Stimulated activated naive CD8-positive, alpha-beta T cell treated with anti-CD3 and anti-CD28 coated beads, Interleukin-15, Interleukin-2, amounts not matched to agents 100 ng/mL and 50 ng/mL, for 24 hours (primary cell): ENCODE results near the gene STIP1.

Experiments used
- H3K27ac Mint-ChIP-seq: one replicate; pipeline ENCODE4 v1.8.0; 2021; ENCODE audit warnings: mild to moderate bottlenecking, mixed read lengths
- H3K27me3 Mint-ChIP-seq: one replicate; pipeline ENCODE4 v1.8.0; 2021; ENCODE audit warnings: mixed read lengths
- H3K36me3 Mint-ChIP-seq: one replicate; pipeline ENCODE4 v1.8.0; 2021; ENCODE audit warnings: low read depth, mixed read lengths
- H3K4me1 Mint-ChIP-seq: one replicate; pipeline ENCODE4 v1.8.0; 2021; ENCODE audit warnings: low read depth, mixed read lengths
- H3K4me3 Mint-ChIP-seq: one replicate; pipeline ENCODE4 v1.8.0; 2021; ENCODE audit warnings: mild to moderate bottlenecking, mixed read lengths
- H3K9me3 Mint-ChIP-seq: one replicate; pipeline ENCODE4 v1.8.0; 2021; ENCODE audit warnings: mixed read lengths

The STIP1 gene

GRCh38 chr11:64176751-64177150, 9.2 kb upstream of the STIP1 start:
- peaks cover 5% of the 10 kb centered on the region for H3K9me3 Mint-ChIP-seq
- H3K4me1 Mint-ChIP-seq = peaks cover 18% of the 10 kb centered on the region
- H3K4me3 Mint-ChIP-seq = no peak overlapping the region
- H3K27me3 Mint-ChIP-seq = no peaks in the 10 kb centered on the region
- H3K36me3 Mint-ChIP-seq = peaks cover 9% of the 10 kb centered on the region
- no peak overlapping the region for H3K27ac Mint-ChIP-seq

GRCh38 chr11:64178203-64178602, 7.8 kb upstream of the STIP1 start:
- H3K27me3 Mint-ChIP-seq = no peaks in the 10 kb centered on the region
- peaks cover 9% of the 10 kb centered on the region for H3K36me3 Mint-ChIP-seq
- H3K9me3 Mint-ChIP-seq = peaks cover 5% of the 10 kb centered on the region
- no peak overlapping the region for H3K27ac Mint-ChIP-seq
- no peak overlapping the region for H3K4me3 Mint-ChIP-seq
- peaks cover 28% of the 10 kb centered on the region for H3K4me1 Mint-ChIP-seq

- peaks cover 2% of the 10 kb centered on the region for H3K9me3 Mint-ChIP-seq
- H3K4me1 Mint-ChIP-seq = peaks cover 37% of the 10 kb centered on the region
- H3K27ac Mint-ChIP-seq = no peak overlapping the region
- H3K36me3 Mint-ChIP-seq = peaks cover 3% of the 10 kb centered on the region
- no peaks in the 10 kb centered on the region for H3K27me3 Mint-ChIP-seq
- no peak overlapping the region for H3K4me3 Mint-ChIP-seq
These were observed 6.9 kb upstream of the STIP1 start for GRCh38 chr11:64178951-64179639.

DNA sequence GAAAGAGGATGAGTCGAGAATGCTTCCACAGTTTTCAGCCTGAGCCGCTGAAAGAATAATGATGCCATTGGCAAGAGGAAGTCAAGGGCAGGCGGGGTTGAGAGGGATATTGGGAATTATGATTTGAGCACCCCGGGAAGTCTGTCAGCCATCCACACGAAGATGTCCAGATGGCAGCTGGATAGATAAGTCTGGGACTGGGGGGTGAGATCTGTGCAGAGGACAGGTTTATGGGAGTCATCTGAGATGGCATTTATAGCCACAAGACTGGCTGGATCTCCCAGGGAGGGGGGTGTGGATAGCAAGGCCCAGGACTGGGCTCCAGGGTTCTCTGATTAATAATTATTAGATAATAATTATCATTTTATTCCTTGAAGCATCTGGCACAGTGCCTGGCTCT, 5.1 kb upstream of the STIP1 start:
- Mint-ChIP-seq H3K4me1 (peaks cover 51% of the 10 kb centered on the region), H3K9me3 (no peaks in the 10 kb centered on the region), H3K4me3 (no peak overlapping the region), H3K36me3 (no peaks in the 10 kb centered on the region), H3K27ac (no peak overlapping the region), H3K27me3 (no peaks in the 10 kb centered on the region)

DNA sequence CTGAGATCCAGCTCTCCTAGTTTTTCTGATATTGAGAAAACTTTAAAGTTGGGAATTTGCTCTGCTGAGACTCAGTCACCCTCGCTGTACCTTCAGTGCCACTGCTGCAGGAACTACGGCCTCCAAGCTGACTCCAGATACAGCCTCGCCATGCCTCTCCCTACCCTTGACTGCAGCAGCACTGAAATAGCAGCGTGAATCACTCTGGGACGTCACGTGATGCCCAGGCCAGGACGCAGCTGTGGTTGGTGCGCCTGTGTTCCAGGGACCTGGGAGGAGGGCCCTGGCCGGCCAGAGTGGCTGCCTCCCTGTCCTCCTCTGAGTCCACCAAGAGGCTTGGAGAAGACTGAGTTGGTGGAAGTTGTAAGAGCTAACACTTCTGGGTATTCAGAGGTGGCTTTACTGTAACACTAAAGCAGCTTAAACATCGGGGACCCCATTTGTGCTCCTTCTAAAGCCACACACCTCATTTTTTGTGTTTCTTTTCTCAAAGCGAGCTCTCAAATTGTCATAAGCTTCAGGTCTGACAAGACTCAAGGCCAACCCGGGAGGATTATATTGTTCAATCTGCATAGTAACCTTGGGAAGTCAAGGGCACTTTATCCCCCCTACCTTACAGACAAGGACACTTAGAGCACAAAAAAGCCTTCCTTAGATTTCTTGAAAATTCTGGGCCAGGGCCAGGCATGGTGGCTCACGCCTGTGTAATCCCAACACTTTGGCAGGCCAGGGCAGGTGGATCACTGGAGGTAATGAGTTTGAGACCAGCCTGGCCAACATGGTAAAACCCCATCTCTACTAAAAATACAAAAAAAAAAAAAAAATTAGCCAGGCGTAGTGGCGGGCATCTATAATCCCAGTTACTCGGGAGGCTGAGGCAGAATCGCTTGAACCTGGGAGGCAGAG, 4.2 kb upstream of the STIP1 start:
- peaks cover 50% of the 10 kb centered on the region for H3K4me1 Mint-ChIP-seq
- no peak overlapping the region for H3K27ac Mint-ChIP-seq
- H3K9me3 Mint-ChIP-seq = no peaks in the 10 kb centered on the region
- no peaks in the 10 kb centered on the region for H3K36me3 Mint-ChIP-seq
- H3K4me3 Mint-ChIP-seq = no peak overlapping the region
- no peaks in the 10 kb centered on the region for H3K27me3 Mint-ChIP-seq

DNA sequence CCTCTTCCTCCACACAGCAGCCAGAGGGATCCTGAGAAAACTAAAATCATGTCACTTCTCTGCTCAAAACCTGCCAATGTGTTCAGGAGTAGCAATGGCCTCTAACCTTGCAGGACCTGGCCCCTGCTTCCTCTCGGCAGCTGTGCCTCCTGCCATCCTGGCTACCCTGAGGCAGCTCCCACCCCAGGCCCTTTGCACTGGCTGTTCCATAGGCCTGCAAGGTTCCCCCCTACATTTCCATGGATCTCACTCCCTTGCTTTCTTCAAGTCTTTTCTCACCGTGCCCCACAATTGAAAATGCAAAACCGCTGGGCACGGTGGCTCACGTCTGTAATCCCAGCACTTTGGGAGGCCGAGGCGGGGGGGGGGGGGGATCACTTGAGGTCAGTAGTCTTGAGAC, 2.1 kb upstream of the STIP1 start:
- H3K9me3 Mint-ChIP-seq = no peaks in the 10 kb centered on the region
- no peak overlapping the region for H3K27ac Mint-ChIP-seq

GRCh38 chr11:64185175-64185692, 737 bp upstream of the STIP1 start:
- Mint-ChIP-seq H3K9me3 (no peaks in the 10 kb centered on the region), H3K4me3 (peak overlapping the region; percentile 96), H3K27ac (peak overlapping the region; percentile 94), H3K27me3 (no peaks in the 10 kb centered on the region), H3K36me3 (peaks cover 13% of the 10 kb centered on the region), H3K4me1 (peaks cover 57% of the 10 kb centered on the region)

More for the DNA sequence above, 2.1 kb upstream of the STIP1 start:
- Mint-ChIP-seq H3K4me3 (peak overlapping the region; percentile 42), H3K4me1 (peaks cover 50% of the 10 kb centered on the region), H3K27me3 (no peaks in the 10 kb centered on the region), H3K36me3 (peaks cover 7% of the 10 kb centered on the region)

DNA sequence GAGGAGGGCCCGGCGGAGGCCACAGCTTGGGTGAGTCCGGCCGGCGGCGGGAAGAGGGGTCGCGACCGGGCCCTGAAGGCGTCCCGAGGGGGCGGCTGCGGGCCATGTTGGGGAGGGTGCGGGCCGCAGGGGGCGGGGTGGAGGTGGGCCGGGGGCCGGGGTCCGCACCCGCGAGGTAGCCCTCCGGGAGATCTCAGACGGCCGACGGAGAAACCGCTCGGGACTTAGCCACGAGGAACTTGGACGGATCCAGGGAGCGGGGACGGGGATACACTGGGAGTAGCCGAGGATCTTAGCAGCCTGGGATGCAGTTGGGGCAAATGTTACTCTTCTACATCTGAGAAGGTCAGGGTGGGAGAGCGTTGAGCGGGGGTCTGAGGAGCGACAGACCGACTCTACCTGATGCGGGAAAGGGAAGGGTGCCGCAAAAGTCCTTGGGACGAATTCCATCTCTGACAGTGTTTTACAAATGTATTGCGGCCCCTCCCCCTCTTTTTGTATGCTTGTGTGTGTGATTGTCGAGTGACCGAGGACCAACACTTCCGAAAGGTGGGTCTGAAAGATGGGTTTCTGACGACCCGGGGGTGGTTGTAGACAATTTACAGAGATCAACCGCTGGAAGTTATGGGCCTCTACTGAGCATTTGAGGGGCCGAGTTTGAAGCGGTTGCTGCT, 658 bp downstream of the STIP1 start:
- Mint-ChIP-seq H3K4me3 (no peak overlapping the region), H3K9me3 (no peaks in the 10 kb centered on the region), H3K36me3 (peaks cover 18% of the 10 kb centered on the region), H3K27me3 (no peaks in the 10 kb centered on the region), H3K27ac (no peak overlapping the region), H3K4me1 (peaks cover 61% of the 10 kb centered on the region)

GRCh38 chr11:64192434-64192833, 6.5 kb downstream of the STIP1 start:
- no peak overlapping the region for H3K4me3 Mint-ChIP-seq
- H3K27ac Mint-ChIP-seq = peak overlapping the region; percentile 59

GRCh38 chr11:64196626-64197025, 10.7 kb downstream of the STIP1 start:
- no peaks in the 10 kb centered on the region for H3K27me3 Mint-ChIP-seq
- H3K36me3 Mint-ChIP-seq = peaks cover 83% of the 10 kb centered on the region
- peaks cover 30% of the 10 kb centered on the region for H3K4me1 Mint-ChIP-seq
- no peaks in the 10 kb centered on the region for H3K9me3 Mint-ChIP-seq
- no peak overlapping the region for H3K4me3 Mint-ChIP-seq
- H3K27ac Mint-ChIP-seq = peak overlapping the region; percentile 49

More at GRCh38 chr11:64192434-64192833, 6.5 kb downstream of the STIP1 start:
- no peaks in the 10 kb centered on the region for H3K27me3 Mint-ChIP-seq
- no peaks in the 10 kb centered on the region for H3K9me3 Mint-ChIP-seq
- peaks cover 67% of the 10 kb centered on the region for H3K36me3 Mint-ChIP-seq
- H3K4me1 Mint-ChIP-seq = peaks cover 55% of the 10 kb centered on the region

DNA sequence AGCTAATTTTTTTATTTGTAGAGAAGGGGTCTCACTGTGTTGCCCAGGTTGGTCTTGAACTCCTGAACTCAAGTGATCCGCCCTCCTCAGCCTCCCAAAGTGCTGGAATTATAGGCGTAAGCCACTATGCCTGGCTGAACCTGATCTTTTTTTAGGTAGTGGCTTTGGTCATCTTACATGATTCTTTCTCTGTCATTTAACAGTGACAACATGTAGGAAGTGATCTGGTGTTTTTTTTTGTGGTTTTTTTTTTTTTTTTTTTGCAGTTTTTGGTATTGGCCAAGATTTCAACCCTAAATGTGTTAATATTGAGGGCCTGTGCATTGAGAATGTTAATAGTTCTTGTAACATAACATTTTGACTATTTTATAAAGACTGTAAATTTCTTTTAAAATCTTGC, 12.5 kb downstream of the STIP1 start:
- H3K27ac Mint-ChIP-seq = peak overlapping the region; percentile 40
- H3K9me3 Mint-ChIP-seq = no peaks in the 10 kb centered on the region
- H3K36me3 Mint-ChIP-seq = peaks cover 85% of the 10 kb centered on the region
- H3K4me1 Mint-ChIP-seq = peaks cover 23% of the 10 kb centered on the region
- H3K27me3 Mint-ChIP-seq = no peaks in the 10 kb centered on the region
- H3K4me3 Mint-ChIP-seq = no peak overlapping the region

DNA sequence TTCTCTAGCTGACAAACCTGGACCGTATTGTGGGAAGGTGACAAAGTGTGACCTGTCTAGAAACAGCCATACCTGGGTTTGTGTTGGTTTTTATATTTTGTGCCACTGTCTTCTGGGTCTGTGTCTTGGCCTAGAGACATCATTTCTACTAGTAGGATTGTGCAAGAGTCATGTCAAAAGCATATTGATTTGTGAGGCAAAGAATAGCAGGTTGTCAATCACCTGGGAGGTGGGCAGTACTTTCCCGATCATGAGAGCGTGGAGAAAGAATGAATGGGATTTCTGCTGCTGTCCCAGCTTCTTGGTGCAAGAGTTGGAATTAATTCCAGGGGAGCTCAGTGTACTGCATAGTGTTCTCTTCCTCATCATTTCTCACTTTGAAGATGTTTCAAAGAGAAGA, 15.6 kb downstream of the STIP1 start:
- no peak overlapping the region for H3K4me3 Mint-ChIP-seq
- H3K36me3 Mint-ChIP-seq = peaks cover 82% of the 10 kb centered on the region
- no peaks in the 10 kb centered on the region for H3K27me3 Mint-ChIP-seq
- no peaks in the 10 kb centered on the region for H3K9me3 Mint-ChIP-seq
- no peak overlapping the region for H3K27ac Mint-ChIP-seq
- H3K4me1 Mint-ChIP-seq = peaks cover 40% of the 10 kb centered on the region

- H3K27ac Mint-ChIP-seq = no peak overlapping the region
- peaks cover 36% of the 10 kb centered on the region for H3K4me1 Mint-ChIP-seq
- peaks cover 82% of the 10 kb centered on the region for H3K36me3 Mint-ChIP-seq
- no peaks in the 10 kb centered on the region for H3K27me3 Mint-ChIP-seq
- no peak overlapping the region for H3K4me3 Mint-ChIP-seq
- no peaks in the 10 kb centered on the region for H3K9me3 Mint-ChIP-seq
These were observed 17.0 kb downstream of the STIP1 start for GRCh38 chr11:64202992-64203391.

DNA sequence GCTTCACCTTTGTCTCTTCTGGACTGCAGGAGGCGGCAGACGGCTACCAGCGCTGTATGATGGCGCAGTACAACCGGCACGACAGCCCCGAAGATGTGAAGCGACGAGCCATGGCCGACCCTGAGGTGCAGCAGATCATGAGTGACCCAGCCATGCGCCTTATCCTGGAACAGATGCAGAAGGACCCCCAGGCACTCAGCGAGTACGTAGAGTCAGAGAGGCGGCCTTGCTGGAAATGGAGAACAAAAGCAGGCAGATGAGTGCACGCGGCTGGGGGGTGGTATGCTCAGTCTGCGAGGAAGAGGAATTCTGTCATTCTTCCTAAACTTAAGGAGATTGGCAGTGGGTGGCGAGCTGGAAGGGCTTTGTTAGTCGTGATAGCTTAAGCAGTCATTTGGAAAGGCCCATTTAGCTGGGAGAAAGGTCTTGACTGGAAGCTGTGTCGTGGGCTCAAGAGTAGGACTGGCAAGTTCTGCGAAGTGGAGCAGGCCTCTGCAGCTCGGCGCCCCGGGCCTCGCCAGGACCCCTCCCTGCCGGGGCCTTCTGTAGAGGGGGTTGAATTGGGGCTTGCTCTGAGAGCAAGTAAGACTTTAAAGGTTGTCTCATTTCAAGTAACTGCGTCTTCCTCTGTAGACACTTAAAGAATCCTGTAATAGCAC, 17.6 kb downstream of the STIP1 start:
- Mint-ChIP-seq H3K27me3 (no peaks in the 10 kb centered on the region), H3K27ac (no peak overlapping the region), H3K4me1 (peaks cover 40% of the 10 kb centered on the region), H3K36me3 (peaks cover 82% of the 10 kb centered on the region), H3K4me3 (no peak overlapping the region), H3K9me3 (no peaks in the 10 kb centered on the region)
